Measurements from ENCODE around the gene KLC4. TPM values are rescaled to one million over a fixed set of nuclear protein-coding genes. Genes with fewer than 3 reads are reported as not detected.

The KLC4 gene
- total RNA-seq, 1 donor from 2014 or later: 12.6 TPM

DNA sequence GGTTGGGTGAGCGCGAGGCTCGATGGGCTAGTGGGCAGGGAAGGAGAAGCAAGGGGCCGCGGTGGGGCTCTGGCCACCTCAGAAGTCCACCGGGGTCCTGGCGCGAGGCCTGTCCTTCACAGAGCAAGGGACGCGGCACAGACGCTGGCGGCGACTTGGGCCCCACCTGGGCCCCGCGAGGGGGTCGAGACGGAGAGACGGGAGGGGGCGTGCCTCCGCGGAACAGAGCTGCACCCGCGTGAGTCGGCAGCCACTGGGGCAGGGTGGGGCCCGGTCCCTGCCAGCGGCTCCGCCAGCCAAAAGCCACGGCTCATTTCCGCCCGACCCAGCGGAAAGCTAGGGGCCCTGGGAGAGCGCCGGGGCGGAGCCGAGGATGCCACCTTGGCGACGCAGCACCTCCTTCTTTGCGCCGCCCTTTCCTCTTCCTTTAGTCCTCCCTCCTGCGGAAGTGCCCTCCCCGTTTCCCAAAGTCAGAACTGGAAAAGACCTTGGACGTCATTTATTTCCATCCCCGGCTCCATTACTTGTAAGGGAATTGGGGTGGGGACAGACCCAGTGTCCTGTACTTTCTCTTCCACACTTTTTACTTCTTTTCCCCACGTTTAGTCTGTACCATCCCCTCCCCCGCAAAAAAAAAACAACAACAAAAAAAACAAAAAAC, 5.8 kb upstream of the KLC4 start, which contains the start of gene CUL7:
Gene CUL7, minus strand, starts transcription at position 307 of the 661 bp plus-strand sequence. CDS start 1,063 bp downstream, outside the sequence.
- H3K27ac ChIP-seq: no peak within 1 kb of the TSS
- H3K4me3 ChIP-seq: peak within 1 kb of the TSS; percentile 75
- H3K9ac ChIP-seq: peak within 1 kb of the TSS; percentile 73
- H3K36me3 ChIP-seq: no peaks in the 10 kb centered on the region
- Mint-ChIP-seq H3K36me3 (peaks cover 20% of the 10 kb centered on the region), H3K9me3 (no peaks in the 10 kb centered on the region), H3K4me3 (peak within 1 kb of the TSS; percentile 92), H3K27me3 (ENCODE audit: insufficient read depth, low read depth) (peaks cover 9% of the 10 kb centered on the region), H3K4me1 (peaks cover 34% of the 10 kb centered on the region), H3K27ac (peak within 1 kb of the TSS; percentile 96)
- H3K27me3 ChIP-seq: no peaks in the 10 kb centered on the region
- peaks cover 17% of the 10 kb centered on the region for H3F3A ChIP-seq (ENCODE audit: low read depth)
- peak; percentile 91 for DNase-seq (ENCODE audit: low spot score)
- H2AFZ ChIP-seq (replicated peaks): peak within 1 kb of the TSS; percentile 73
- H3K79me2 ChIP-seq (ENCODE audit: low read depth): peaks cover 32% of the 10 kb centered on the region
- TF ChIP-seq EZH2 (IDR thresholded peaks at IDR 0.05): no peak
- TF ChIP-seq, protein P1, sequence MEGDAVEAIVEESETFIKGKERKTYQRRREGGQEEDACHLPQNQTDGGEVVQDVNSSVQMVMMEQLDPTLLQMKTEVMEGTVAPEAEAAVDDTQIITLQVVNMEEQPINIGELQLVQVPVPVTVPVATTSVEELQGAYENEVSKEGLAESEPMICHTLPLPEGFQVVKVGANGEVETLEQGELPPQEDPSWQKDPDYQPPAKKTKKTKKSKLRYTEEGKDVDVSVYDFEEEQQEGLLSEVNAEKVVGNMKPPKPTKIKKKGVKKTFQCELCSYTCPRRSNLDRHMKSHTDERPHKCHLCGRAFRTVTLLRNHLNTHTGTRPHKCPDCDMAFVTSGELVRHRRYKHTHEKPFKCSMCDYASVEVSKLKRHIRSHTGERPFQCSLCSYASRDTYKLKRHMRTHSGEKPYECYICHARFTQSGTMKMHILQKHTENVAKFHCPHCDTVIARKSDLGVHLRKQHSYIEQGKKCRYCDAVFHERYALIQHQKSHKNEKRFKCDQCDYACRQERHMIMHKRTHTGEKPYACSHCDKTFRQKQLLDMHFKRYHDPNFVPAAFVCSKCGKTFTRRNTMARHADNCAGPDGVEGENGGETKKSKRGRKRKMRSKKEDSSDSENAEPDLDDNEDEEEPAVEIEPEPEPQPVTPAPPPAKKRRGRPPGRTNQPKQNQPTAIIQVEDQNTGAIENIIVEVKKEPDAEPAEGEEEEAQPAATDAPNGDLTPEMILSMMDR (IDR thresholded peaks at IDR 0.05): no peak
- TF ChIP-seq EZH2phosphoT487 (IDR thresholded peaks at IDR 0.05): no peak
- H4K20me1 ChIP-seq (ENCODE audit: low read depth): no peaks in the 10 kb centered on the region
- peak within 1 kb of the TSS; percentile 88 for H3K4me2 ChIP-seq
- H3K9me3 ChIP-seq (ENCODE audit: low read depth): no peaks in the 10 kb centered on the region
- H3K4me1 ChIP-seq: peaks cover 7% of the 10 kb centered on the region

DNA sequence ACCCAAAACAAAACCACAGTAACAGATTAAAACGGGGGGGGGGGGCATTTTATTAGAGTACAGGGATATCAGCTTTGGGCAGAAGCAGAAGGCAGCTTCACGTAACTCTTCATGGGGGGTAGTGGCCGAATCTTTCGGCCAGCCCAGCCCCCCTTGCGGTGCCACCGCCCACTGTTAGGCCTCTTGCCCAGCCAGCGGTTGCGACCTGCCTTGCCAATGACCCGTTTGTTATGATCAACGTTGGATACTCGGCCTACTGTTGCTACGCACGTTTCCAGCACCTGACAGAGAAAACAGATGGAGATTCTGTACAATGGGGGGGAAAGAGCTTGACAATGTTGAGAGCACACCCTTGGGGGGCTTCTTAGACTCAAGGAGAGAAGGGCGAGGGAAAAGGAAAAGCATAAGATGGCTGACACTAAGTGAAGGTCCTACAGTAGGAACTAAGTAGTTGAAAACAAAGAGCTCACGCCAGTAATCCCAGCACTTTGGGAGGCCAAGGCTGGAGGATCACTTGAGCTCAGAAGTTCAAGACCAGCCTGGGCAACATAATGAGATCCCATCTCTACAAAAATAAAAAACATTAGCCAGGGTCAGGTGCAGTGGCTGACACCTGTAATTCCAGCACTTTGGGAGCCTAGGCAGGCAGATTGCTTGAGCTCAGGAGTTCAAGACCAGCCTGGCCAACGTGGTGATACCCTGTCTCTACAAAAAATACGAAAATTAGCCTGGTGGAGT, 5.1 kb upstream of the KLC4 start:
- Histone ChIP-seq H3K79me2 (ENCODE audit: low read depth) (peaks cover 38% of the 10 kb centered on the region), H3K27me3 (no peaks in the 10 kb centered on the region), H3K27ac (no peak overlapping the region), H3K9ac (no peak overlapping the region), H3K36me3 (no peaks in the 10 kb centered on the region), H2AFZ (replicated peaks) (no peak overlapping the region), H3K4me2 (peak overlapping the region; percentile 88), H3K9me3 (ENCODE audit: low read depth) (no peaks in the 10 kb centered on the region), H3K4me3 (peak overlapping the region; percentile 75), H3F3A (ENCODE audit: low read depth) (peaks cover 17% of the 10 kb centered on the region), H4K20me1 (ENCODE audit: low read depth) (no peaks in the 10 kb centered on the region), H3K4me1 (peaks cover 8% of the 10 kb centered on the region)
- Mint-ChIP-seq H3K27ac (peak overlapping the region; percentile 88), H3K9me3 (no peaks in the 10 kb centered on the region), H3K36me3 (peaks cover 19% of the 10 kb centered on the region), H3K27me3 (ENCODE audit: insufficient read depth, low read depth) (peaks cover 9% of the 10 kb centered on the region), H3K4me3 (peak overlapping the region; percentile 92), H3K4me1 (peaks cover 38% of the 10 kb centered on the region)
- no peak for DNase-seq (ENCODE audit: low spot score)
- TF ChIP-seq, protein P1 (IDR thresholded peaks at IDR 0.05): no peak
- no peak for TF ChIP-seq EZH2phosphoT487 (IDR thresholded peaks at IDR 0.05)
- no peak for TF ChIP-seq EZH2 (IDR thresholded peaks at IDR 0.05)

DNA sequence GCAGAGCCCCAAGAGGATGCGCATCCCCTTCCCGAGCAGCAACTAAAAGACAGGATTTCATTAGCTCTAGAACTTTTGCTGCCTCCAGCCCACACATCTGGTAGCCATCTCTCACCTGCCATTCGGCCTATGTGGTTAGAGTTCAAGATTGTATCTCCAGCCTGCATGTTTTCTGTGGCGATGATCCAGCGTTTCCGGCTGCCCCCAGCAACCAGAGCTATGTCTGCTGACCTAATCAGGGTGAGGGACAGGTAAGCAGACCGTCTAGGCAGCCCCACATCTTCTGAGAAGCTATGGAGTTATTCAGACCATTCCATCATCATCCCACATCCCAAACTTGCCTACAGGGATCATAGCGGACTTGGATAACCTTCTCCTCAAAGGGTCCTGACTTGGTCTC, 3.5 kb upstream of the KLC4 start:
- Histone ChIP-seq H3K4me1 (peaks cover 15% of the 10 kb centered on the region), H3K79me2 (ENCODE audit: low read depth) (peaks cover 44% of the 10 kb centered on the region), H3K36me3 (no peaks in the 10 kb centered on the region), H3K9me3 (ENCODE audit: low read depth) (no peaks in the 10 kb centered on the region), H2AFZ (replicated peaks) (no peak overlapping the region), H3K9ac (no peak overlapping the region), H3K4me3 (no peak overlapping the region), H3K27me3 (no peaks in the 10 kb centered on the region), H3K4me2 (no peak overlapping the region), H3F3A (ENCODE audit: low read depth) (peaks cover 21% of the 10 kb centered on the region), H4K20me1 (ENCODE audit: low read depth) (no peaks in the 10 kb centered on the region), H3K27ac (no peak overlapping the region)
- no peak for DNase-seq (ENCODE audit: low spot score)
- H3K9me3 Mint-ChIP-seq: no peaks in the 10 kb centered on the region
- peaks cover 6% of the 10 kb centered on the region for H3K27me3 Mint-ChIP-seq (ENCODE audit: insufficient read depth, low read depth)
- H3K27ac Mint-ChIP-seq: no peak overlapping the region
- peak overlapping the region; percentile 60 for H3K4me3 Mint-ChIP-seq
- H3K4me1 Mint-ChIP-seq: peaks cover 49% of the 10 kb centered on the region
- TF ChIP-seq EZH2 (IDR thresholded peaks at IDR 0.05) (no peak), EZH2phosphoT487 (IDR thresholded peaks at IDR 0.05) (no peak)
- TF ChIP-seq, protein P1 (IDR thresholded peaks at IDR 0.05): no peak
- peaks cover 13% of the 10 kb centered on the region for H3K36me3 Mint-ChIP-seq

Data from neural progenitor cell (in vitro differentiated cells).